PC-3 (cell line): Measurements from ENCODE around the gene TFDP2. TPM values are rescaled to one million over a fixed set of nuclear protein-coding genes. Genes with fewer than 3 reads are reported as not detected.

Experiments used
- ATAC-seq: fragments of 200-7000 bp; cut with Tn5 transposase; 2 replicates; pipeline ENCODE4 v1.9.1; 2020; ENCODE audit warnings: mild to moderate bottlenecking, moderate library complexity
- BruUV-seq: library from RNA; stranded (reverse); fragments of 400-500 nt; replicated peaks from 2 replicates; lab custom pipeline; 2021; lab: Mats Ljungman, UMichigan
- CTCF ChIA-PET: fragments of 300-600 bp; sonication (Branson Sonifier 250); formaldehyde crosslinking; loops from one replicate; lab custom pipeline; 2022; ENCODE audit warnings: antibody characterized with exemption; lab: Charles Lee
- POLR2A ChIA-PET: fragments of 300-600 bp; sonication (Branson Sonifier 250); formaldehyde crosslinking; loops from one replicate; lab custom pipeline; 2022; ENCODE audit warnings: antibody characterized with exemption; ENCODE audit not compliant: unreplicated experiment; lab: Charles Lee
- DNase-seq: peaks from one replicate; pipeline ENCODE4 v3.0.0-alpha.2; 2015
- H2AFZ ChIP-seq: fragments of 300-600 bp; sonication (generic); 2 replicates; pipeline ENCODE4 v1.6.0; 2016; ENCODE audit warnings: antibody characterized with exemption, low read length
- H3F3A ChIP-seq: fragments of 300-600 bp; sonication (generic); one replicate; pipeline ENCODE4 v1.6.0; 2017; ENCODE audit warnings: antibody characterized with exemption, low read length, control low read depth, mild to moderate bottlenecking; ENCODE audit not compliant: unreplicated experiment
- H3K27ac ChIP-seq: fragments of 300-600 bp; sonication (generic); 2 replicates; pipeline ENCODE4 v1.5.1; 2016; ENCODE audit warnings: mild to moderate bottlenecking, low read length
- H3K27me3 ChIP-seq: fragments of 300-600 bp; sonication (generic); 2 replicates; pipeline ENCODE4 v1.6.1; 2016; ENCODE audit warnings: low read length, mixed read lengths
- H3K36me3 ChIP-seq: fragments of 300-600 bp; sonication (generic); 2 replicates; pipeline ENCODE4 v1.6.1; 2016; ENCODE audit warnings: low read depth, mixed run types, low read length, mixed read lengths
- H3K4me1 ChIP-seq: fragments of 300-600 bp; sonication (generic); 2 replicates; pipeline ENCODE4 v1.5.1; 2016; ENCODE audit warnings: low read length; ENCODE audit not compliant: insufficient read depth
- H3K4me2 ChIP-seq: fragments of 300-600 bp; sonication (generic); 2 replicates; pipeline ENCODE4 v1.6.0; 2016; ENCODE audit warnings: low read length
- H3K4me3 ChIP-seq: fragments of 300-600 bp; sonication (generic); 2 replicates; pipeline ENCODE4 v1.5.1; 2016; ENCODE audit warnings: mild to moderate bottlenecking, low read length, mixed read lengths
- H3K79me2 ChIP-seq: fragments of 300-600 bp; sonication (generic); 2 replicates; pipeline ENCODE4 v1.6.1; 2017; ENCODE audit warnings: low read length, mixed read lengths
- H3K9ac ChIP-seq: fragments of 300-600 bp; sonication (generic); 2 replicates; pipeline ENCODE4 v1.6.0; 2016; ENCODE audit warnings: mild to moderate bottlenecking, low read length
- H3K9me2 ChIP-seq: fragments of 300-600 bp; sonication (generic); replicated peaks from 2 replicates; pipeline ENCODE4 v1.6.1; 2016; ENCODE audit warnings: mixed run types, low read length, mixed read lengths
- H3K9me3 ChIP-seq: fragments of 300-600 bp; sonication (generic); 2 replicates; pipeline ENCODE4 v1.6.1; 2016; ENCODE audit warnings: low read length, mixed read lengths
- H4K20me1 ChIP-seq: fragments of 300-600 bp; sonication (generic); 2 replicates; pipeline ENCODE4 v1.6.1; 2016; ENCODE audit warnings: low read length, mixed read lengths
- CTCF ChIP-seq: fragments of 300-600 bp; sonication (generic); conservative IDR thresholded peaks from 2 replicates; pipeline ENCODE4 v1.5.1; 2017; ENCODE audit warnings: antibody characterized with exemption, low read depth, mild to moderate bottlenecking, low read length
- EZH2 ChIP-seq: fragments of 300-600 bp; sonication (generic); IDR thresholded peaks from one replicate; pipeline ENCODE4 v1.6.1; 2017; ENCODE audit warnings: antibody characterized with exemption, mild to moderate bottlenecking, low read length; ENCODE audit not compliant: unreplicated experiment
- EZH2phosphoT487 ChIP-seq: fragments of 300-600 bp; sonication (generic); IDR thresholded peaks from 2 replicates; pipeline ENCODE4 v1.6.1; 2018; ENCODE audit warnings: mild to moderate bottlenecking, antibody characterized with exemption, low read length, borderline replicate concordance
- intact Hi-C: fragments of 100-400 bp; cut with micrococcal nuclease; formaldehyde crosslinking; loops from 2 replicates; pipeline ENCODE4 v1.9.0; 2023
- total RNA-seq: library from RNA; depleted of rRNA; stranded (reverse); fragments of >200 nt; gene quantifications from 2 replicates; pipeline ENCODE4 v1.2.3, GENCODE V29; 2014

The TFDP2 gene
- total RNA-seq, 1 experiment from 2014 or later: 37.9 TPM

GRCh38 chr3:141920701-141921100 is 228.6 kb downstream of the TFDP2 start:
- Histone ChIP-seq H3K36me3 (no peaks in the 10 kb centered on the region; the same call in 1 of the 2 replicates), H4K20me1 (no peaks in the 10 kb centered on the region), H3K9me3 (no peaks in the 10 kb centered on the region), H3K9me2 (no peaks in the 10 kb centered on the region), H3K79me2 (no peaks in the 10 kb centered on the region), H3K27ac (no peak overlapping the region), H3K4me1 (no peaks in the 10 kb centered on the region), H2AFZ (no peak overlapping the region), H3F3A (no peaks in the 10 kb centered on the region), H3K4me2 (no peak overlapping the region), H3K9ac (no peak overlapping the region), H3K27me3 (no peaks in the 10 kb centered on the region), H3K4me3 (no peak overlapping the region)
- intact Hi-C loops: no loop called here
- BruUV-seq: no TSS peak
- ChIA-PET POLR2A (interaction anchor here (0.5 kb wide), 1 partner anchor 44 kb away, joined by 3 read pairs; no protein-coding TSS in a partner anchor), CTCF (no interaction called here)
- DNase-seq: no peak
- no peak for TF ChIP-seq EZH2
- no peak for TF ChIP-seq CTCF
- no peak for TF ChIP-seq EZH2phosphoT487
- no peak for ATAC-seq

- H3K9me2 ChIP-seq: no peaks in the 10 kb centered on the region
- DNase-seq: no peak
- H3K4me3 ChIP-seq: no peak overlapping the region
- no peaks in the 10 kb centered on the region for H4K20me1 ChIP-seq
- BruUV-seq: no TSS peak
- ChIA-PET POLR2A (no interaction called here), CTCF (no interaction called here)
- H3K27ac ChIP-seq: no peak overlapping the region
- intact Hi-C loops: loop anchor here (10.0 kb wide), 1 partner anchor 79 kb away; no protein-coding TSS in a partner anchor
- no peaks in the 10 kb centered on the region for H3K27me3 ChIP-seq
- no peak for TF ChIP-seq CTCF
- TF ChIP-seq EZH2: no peak
- TF ChIP-seq EZH2phosphoT487: no peak
- H3F3A ChIP-seq: no peaks in the 10 kb centered on the region
- no peak overlapping the region for H3K4me2 ChIP-seq
- no peak for ATAC-seq
- no peaks in the 10 kb centered on the region for H3K79me2 ChIP-seq
- no peaks in the 10 kb centered on the region for H3K4me1 ChIP-seq
- no peaks in the 10 kb centered on the region for H3K9me3 ChIP-seq
- H3K9ac ChIP-seq: no peak overlapping the region
- peaks cover 2% of the 10 kb centered on the region; the same call in 1 of the 2 replicates for H3K36me3 ChIP-seq
- no peak overlapping the region for H2AFZ ChIP-seq
Observed at GRCh38 chr3:141915766-141916165, 233.6 kb downstream of the TFDP2 start.

GRCh38 chr3:141915016-141915415 is 234.3 kb downstream of the TFDP2 start:
- Histone ChIP-seq H3K9me2 (no peaks in the 10 kb centered on the region), H2AFZ (no peak overlapping the region), H3K9ac (no peak overlapping the region), H3K36me3 (peaks cover 2% of the 10 kb centered on the region; the same call in 1 of the 2 replicates), H3K27ac (no peak overlapping the region), H4K20me1 (no peaks in the 10 kb centered on the region), H3K79me2 (no peaks in the 10 kb centered on the region), H3K4me3 (no peak overlapping the region), H3K27me3 (no peaks in the 10 kb centered on the region), H3K4me1 (no peaks in the 10 kb centered on the region), H3K9me3 (no peaks in the 10 kb centered on the region), H3K4me2 (no peak overlapping the region), H3F3A (no peaks in the 10 kb centered on the region)
- TF ChIP-seq EZH2 (no peak), EZH2phosphoT487 (no peak), CTCF (no peak)
- ChIA-PET POLR2A (no interaction called here), CTCF (no interaction called here)
- no peak for DNase-seq
- no TSS peak for BruUV-seq
- intact Hi-C loops: loop anchor here (10.0 kb wide), 1 partner anchor 80 kb away; no protein-coding TSS in a partner anchor
- ATAC-seq: no peak
